Trophoblast cell (in vitro differentiated cells and primary cell): Measurements from ENCODE around the gene COPA.

Source experiments
- DNase-seq, 2 donors: peaks; one replicate each; pipeline ENCODE4 v3.0.0-alpha.2; 2016
- H2AFZ ChIP-seq: 2 replicates; pipeline ENCODE4 v1.6.1; 2013; ENCODE audit warnings: low read length, moderate library complexity, mild to moderate bottlenecking; ENCODE audit not compliant: insufficient read depth, poor library complexity
- H2AK5ac ChIP-seq: 2 replicates; pipeline ENCODE4 v1.6.1; 2013; ENCODE audit warnings: mild to moderate bottlenecking, low read length
- H2BK120ac ChIP-seq: 2 replicates; pipeline ENCODE4 v1.6.1; 2013; ENCODE audit warnings: low read length, mild to moderate bottlenecking, moderate library complexity; ENCODE audit not compliant: insufficient read depth, poor library complexity
- H2BK12ac ChIP-seq: 2 replicates; pipeline ENCODE4 v1.6.1; 2013; ENCODE audit warnings: mild to moderate bottlenecking, low read length, moderate library complexity
- H2BK5ac ChIP-seq: 2 replicates; pipeline ENCODE4 v1.6.1; 2013; ENCODE audit warnings: low read length, low read depth, moderate library complexity, mild to moderate bottlenecking; ENCODE audit not compliant: poor library complexity
- H3K14ac ChIP-seq: 2 replicates; pipeline ENCODE4 v1.6.1; 2013; ENCODE audit warnings: mild to moderate bottlenecking, low read length
- H3K18ac ChIP-seq: 2 replicates; pipeline ENCODE4 v1.6.1; 2013; ENCODE audit warnings: mild to moderate bottlenecking, low read length
- H3K23ac ChIP-seq: 2 replicates; pipeline ENCODE4 v1.6.1; 2013; ENCODE audit warnings: low read length
- H3K27ac ChIP-seq: 2 replicates; pipeline ENCODE4 v1.5.1; 2013; ENCODE audit warnings: low read depth, mild to moderate bottlenecking, inconsistent platforms, low read length, moderate library complexity
- H3K27me3 ChIP-seq: 2 replicates; pipeline ENCODE4 v1.6.1; 2013; ENCODE audit warnings: inconsistent platforms, mild to moderate bottlenecking, low read length, moderate library complexity; ENCODE audit not compliant: insufficient read depth
- H3K36me3 ChIP-seq, 2 experiments: 1 replicate in 1 of 2; 2 replicates in 1 of 2; pipeline ENCODE4 v1.6.1; 2013; ENCODE audit warnings: low read length in 2 of 2, mild to moderate bottlenecking in 2 of 2, moderate library complexity in 1 of 2; ENCODE audit not compliant: insufficient read depth in 2 of 2, control insufficient read depth in 1 of 2
- H3K4ac ChIP-seq: 2 replicates; pipeline ENCODE4 v1.6.1; 2013; ENCODE audit warnings: low read depth, mild to moderate bottlenecking, low read length, moderate library complexity
- H3K4me1 ChIP-seq, 2 experiments: 1 replicate in 1 of 2; 2 replicates in 1 of 2; pipeline ENCODE4 v1.6.1; 2013; ENCODE audit warnings: low read length in 2 of 2, mild to moderate bottlenecking in 2 of 2, moderate library complexity in 1 of 2; ENCODE audit not compliant: insufficient read depth in 2 of 2, control insufficient read depth in 1 of 2
- H3K4me2 ChIP-seq: 2 replicates; pipeline ENCODE4 v1.6.1; 2013; ENCODE audit warnings: inconsistent platforms, mild to moderate bottlenecking, low read length, moderate library complexity
- H3K4me3 ChIP-seq: 2 replicates; pipeline ENCODE4 v1.5.1; 2013; ENCODE audit warnings: mild to moderate bottlenecking, low read depth, low read length, inconsistent platforms
- H3K79me1 ChIP-seq: one replicate; pipeline ENCODE4 v1.6.1; 2013; ENCODE audit warnings: low read length
- H3K79me2 ChIP-seq: 2 replicates; pipeline ENCODE4 v1.6.1; 2013; ENCODE audit warnings: low read length, mild to moderate bottlenecking; ENCODE audit not compliant: control insufficient read depth, insufficient read depth, poor library complexity
- H3K9ac ChIP-seq: 2 replicates; pipeline ENCODE4 v1.6.1; 2013; ENCODE audit warnings: mild to moderate bottlenecking, low read length
- H3K9me3 ChIP-seq: 2 replicates; pipeline ENCODE4 v1.6.1; 2013; ENCODE audit warnings: low read depth, mild to moderate bottlenecking, control low read depth, inconsistent platforms, low read length; ENCODE audit not compliant: insufficient read depth
- H4K12ac ChIP-seq: 2 replicates; pipeline ENCODE4 v1.6.1; 2013; ENCODE audit warnings: low read depth, mild to moderate bottlenecking, low read length, moderate library complexity
- H4K8ac ChIP-seq: 2 replicates; pipeline ENCODE4 v1.6.1; 2013; ENCODE audit warnings: low read depth, mild to moderate bottlenecking, low read length, moderate library complexity
- H4K91ac ChIP-seq: one replicate; pipeline ENCODE4 v1.6.1; 2013; ENCODE audit warnings: low read depth, mild to moderate bottlenecking, low read length, moderate library complexity
- WGBS: extraction: QIAGEN DNeasy Blood & Tissue Kit; methylation state at CpG from one replicate; pipeline ENCODE4 v1.1.7; 2013; ENCODE audit warnings: missing lambda C conversion rate; ENCODE audit not compliant: insufficient read length, insufficient coverage; ENCODE audit errors: extremely low coverage; 5-methylcytosine and 5-hydroxymethylcytosine counted together

The COPA gene

GRCh38 chr1:160361199-160361598 is 18.1 kb upstream of the COPA start:
- Histone ChIP-seq H3K79me2 (no peaks in the 10 kb centered on the region), H3K9me3 (no peaks in the 10 kb centered on the region), H3K23ac (no peak overlapping the region), H2BK12ac (no peak overlapping the region), H3K9ac (no peak overlapping the region), H4K12ac (no peak overlapping the region), H3K27ac (no peak overlapping the region), H3K27me3 (no peaks in the 10 kb centered on the region), H3K4me3 (no peak overlapping the region), H3K18ac (no peak overlapping the region), H3K79me1 (no peaks in the 10 kb centered on the region), H3K4ac (no peak overlapping the region), H2BK5ac (no peak overlapping the region), H4K8ac (no peak overlapping the region), H3K36me3 (peaks cover 21 to 38% of the 10 kb centered on the region in 2 experiments), H2AK5ac (no peak overlapping the region), H2AFZ (no peak overlapping the region), H4K91ac (no peak overlapping the region), H3K4me1 (peaks cover 6 to 7% of the 10 kb centered on the region in 2 experiments), H3K14ac (no peak overlapping the region), H2BK120ac (no peak overlapping the region), H3K4me2 (no peak overlapping the region)
- WGBS = no CpG with 5 or more reads among the region's 2 CpGs
- no peak for DNase-seq

- Histone ChIP-seq H2AFZ (no peak overlapping the region), H3K79me1 (no peaks in the 10 kb centered on the region), H2BK120ac (no peak overlapping the region), H4K8ac (no peak overlapping the region), H2AK5ac (no peak overlapping the region), H3K4me2 (no peak overlapping the region), H4K12ac (no peak overlapping the region), H3K9ac (no peak overlapping the region), H3K4ac (no peak overlapping the region), H3K9me3 (no peaks in the 10 kb centered on the region), H3K4me1 (peaks cover 6 to 7% of the 10 kb centered on the region in 2 experiments), H3K14ac (no peak overlapping the region), H4K91ac (no peak overlapping the region), H3K4me3 (no peak overlapping the region), H3K27ac (no peak overlapping the region), H3K36me3 (peaks cover 29 to 47% of the 10 kb centered on the region in 2 experiments), H2BK12ac (no peak overlapping the region), H2BK5ac (no peak overlapping the region), H3K79me2 (no peaks in the 10 kb centered on the region), H3K27me3 (no peaks in the 10 kb centered on the region), H3K18ac (no peak overlapping the region), H3K23ac (no peak overlapping the region)
- DNase-seq = no peak
- WGBS = no CpG with 5 or more reads among the region's 8 CpGs
These were observed 17.2 kb upstream of the COPA start for GRCh38 chr1:160360227-160360695.

DNA sequence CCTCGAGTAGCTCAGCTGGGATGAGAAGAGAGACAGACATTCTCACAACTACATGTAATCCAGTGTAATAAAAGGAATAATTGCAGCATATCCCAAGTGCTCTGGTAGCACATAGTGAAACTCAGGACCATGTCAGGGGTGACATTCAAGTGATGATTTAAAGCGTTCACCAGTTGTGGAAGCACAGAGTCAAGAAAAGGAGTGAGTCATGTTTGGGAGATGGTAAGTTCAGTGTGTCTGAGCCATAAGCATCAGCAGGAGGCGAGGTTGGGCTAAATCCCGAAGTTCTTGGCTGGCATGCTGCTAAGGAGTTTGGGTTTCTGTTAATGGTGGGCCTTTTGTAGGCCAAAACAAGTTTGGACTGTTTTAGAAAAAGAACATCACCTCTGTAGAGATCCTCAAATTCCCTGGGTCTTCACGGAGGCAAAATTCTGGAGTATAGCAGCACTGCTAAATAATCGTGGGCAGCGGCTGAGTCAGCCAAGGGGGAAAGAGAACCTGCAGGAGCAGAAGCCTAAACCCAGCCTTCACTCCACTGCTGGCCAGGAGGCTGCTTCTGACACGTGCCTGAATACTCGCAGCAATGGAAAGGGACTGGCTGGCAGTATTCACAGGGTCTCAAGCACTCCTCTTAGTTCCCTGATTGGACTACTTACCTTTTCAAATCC is 16.6 kb upstream of the COPA start:
- DNase-seq = no peak
- no peak overlapping the region for H4K8ac ChIP-seq
- no peak overlapping the region for H3K4me2 ChIP-seq
- H3K27ac ChIP-seq = no peak overlapping the region
- H3K36me3 ChIP-seq = peaks cover 30 to 50% of the 10 kb centered on the region in 2 experiments
- H3K27me3 ChIP-seq = no peaks in the 10 kb centered on the region
- H4K91ac ChIP-seq = no peak overlapping the region
- no peaks in the 10 kb centered on the region for H3K79me1 ChIP-seq
- no peak overlapping the region for H2AK5ac ChIP-seq
- H3K18ac ChIP-seq = no peak overlapping the region
- no peak overlapping the region for H3K23ac ChIP-seq
- no peak overlapping the region for H4K12ac ChIP-seq
- no peaks in the 10 kb centered on the region for H3K79me2 ChIP-seq
- no peak overlapping the region for H3K9ac ChIP-seq
- no peak overlapping the region for H2AFZ ChIP-seq
- H3K9me3 ChIP-seq = no peaks in the 10 kb centered on the region
- no peak overlapping the region for H3K14ac ChIP-seq
- no peak overlapping the region for H3K4me3 ChIP-seq
- H3K4me1 ChIP-seq = peaks cover 6 to 7% of the 10 kb centered on the region in 2 experiments
- WGBS = no CpG with 5 or more reads among the region's 9 CpGs
- no peak overlapping the region for H3K4ac ChIP-seq
- H2BK120ac ChIP-seq = no peak overlapping the region
- no peak overlapping the region for H2BK5ac ChIP-seq
- no peak overlapping the region for H2BK12ac ChIP-seq

DNA sequence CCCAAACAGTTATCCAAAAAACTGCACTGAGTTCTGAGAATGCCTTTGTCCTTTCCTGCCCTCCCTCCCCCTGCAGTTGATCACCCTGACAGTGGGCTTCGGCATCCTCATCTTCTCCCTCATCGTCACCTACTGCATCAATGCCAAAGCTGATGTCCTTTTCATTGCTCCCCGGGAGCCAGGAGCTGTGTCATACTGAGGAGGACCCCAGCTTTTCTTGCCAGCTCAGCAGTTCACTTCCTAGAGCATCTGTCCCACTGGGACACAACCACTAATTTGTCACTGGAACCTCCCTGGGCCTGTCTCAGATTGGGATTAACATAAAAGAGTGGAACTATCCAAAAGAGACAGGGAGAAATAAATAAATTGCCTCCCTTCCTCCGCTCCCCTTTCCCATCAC is 15.0 kb upstream of the COPA start:
- no peak overlapping the region for H3K4me2 ChIP-seq

More for the DNA sequence above, 15.0 kb upstream of the COPA start:
- no CpG with 5 or more reads among the region's 4 CpGs for WGBS
- Histone ChIP-seq H3K4ac (no peak overlapping the region), H3K36me3 (peaks cover 43 to 65% of the 10 kb centered on the region in 2 experiments), H2AK5ac (no peak overlapping the region), H3K18ac (no peak overlapping the region), H3K4me3 (no peak overlapping the region), H3K79me1 (no peaks in the 10 kb centered on the region), H2BK12ac (no peak overlapping the region), H2BK120ac (no peak overlapping the region), H4K8ac (no peak overlapping the region), H3K14ac (no peak overlapping the region), H3K4me1 (peaks cover 6 to 7% of the 10 kb centered on the region in 2 experiments), H3K9me3 (no peaks in the 10 kb centered on the region), H3K27me3 (no peaks in the 10 kb centered on the region), H2BK5ac (no peak overlapping the region), H3K23ac (no peak overlapping the region), H3K9ac (no peak overlapping the region), H4K12ac (no peak overlapping the region), H4K91ac (no peak overlapping the region), H3K27ac (no peak overlapping the region), H3K79me2 (no peaks in the 10 kb centered on the region), H2AFZ (no peak overlapping the region)
- no peak for DNase-seq
